ENCODE data around the gene IMPA2. TPM values are rescaled to one million over a fixed set of nuclear protein-coding genes. Genes with fewer than 3 reads are reported as not detected.

IMPA2 gene
- total RNA-seq, 1 experiment from 2014 or later = 113 TPM

DNA sequence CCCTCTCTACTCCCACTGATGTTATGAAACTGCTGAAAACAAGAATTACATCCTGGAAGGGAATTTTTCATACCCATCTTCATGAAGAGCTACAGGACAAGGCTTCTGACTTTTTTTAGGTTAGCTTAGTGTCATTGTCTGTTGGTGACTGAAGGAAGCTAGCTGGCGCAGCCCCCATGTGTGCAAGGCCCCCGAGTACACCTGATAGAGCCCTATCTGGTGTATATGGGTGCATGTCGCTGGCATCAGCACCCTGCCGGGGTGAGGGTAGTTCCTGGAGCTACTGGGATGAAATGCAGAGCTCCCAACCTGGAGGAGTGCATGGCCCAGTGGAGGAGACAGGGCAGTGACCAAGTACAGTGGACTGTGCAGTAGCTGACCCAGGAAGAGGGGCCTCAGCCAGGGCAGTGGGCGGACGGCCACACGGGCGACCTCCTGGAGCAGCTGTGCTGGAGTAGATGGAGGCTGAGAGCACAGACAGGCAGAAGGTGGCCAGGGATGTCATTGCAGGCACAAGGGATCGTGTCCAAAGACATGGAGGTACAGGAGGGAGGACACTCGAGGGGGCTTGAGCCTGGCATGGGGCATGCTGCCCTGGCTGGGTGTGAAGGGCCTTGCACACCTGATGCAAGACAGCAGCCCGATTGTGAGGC is 12.1 kb downstream of the IMPA2 start:
- H3K27me3 Mint-ChIP-seq (ENCODE audit: low read depth) = no peaks in the 10 kb centered on the region
- ATAC-seq (no peak), DNase-seq (ENCODE audit: low spot score) (no peak)
- peaks cover 3% of the 10 kb centered on the region; the same call in 1 of the 2 replicates for H3K36me3 Mint-ChIP-seq
- peaks cover 69% of the 10 kb centered on the region for H3K4me1 Mint-ChIP-seq
- H3K4me3 Mint-ChIP-seq = no peak overlapping the region
- POLR2A ChIA-PET = interaction anchor here (1.2 kb wide), 1 partner anchor 12 kb away, joined by 4 read pairs; the partner anchor contains the start of gene IMPA2
- CTCF ChIA-PET = interaction anchor here (3.2 to 12.7 kb wide), 3 partner anchors 12 to 260 kb away, joined by 16 to 195 read pairs (median 21); partner anchors contain the start of gene IMPA2
- H3K9me3 Mint-ChIP-seq = no peaks in the 10 kb centered on the region
- TF ChIP-seq, protein P1, sequence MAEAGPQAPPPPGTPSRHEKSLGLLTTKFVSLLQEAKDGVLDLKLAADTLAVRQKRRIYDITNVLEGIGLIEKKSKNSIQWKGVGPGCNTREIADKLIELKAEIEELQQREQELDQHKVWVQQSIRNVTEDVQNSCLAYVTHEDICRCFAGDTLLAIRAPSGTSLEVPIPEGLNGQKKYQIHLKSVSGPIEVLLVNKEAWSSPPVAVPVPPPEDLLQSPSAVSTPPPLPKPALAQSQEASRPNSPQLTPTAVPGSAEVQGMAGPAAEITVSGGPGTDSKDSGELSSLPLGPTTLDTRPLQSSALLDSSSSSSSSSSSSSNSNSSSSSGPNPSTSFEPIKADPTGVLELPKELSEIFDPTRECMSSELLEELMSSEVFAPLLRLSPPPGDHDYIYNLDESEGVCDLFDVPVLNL (CRISPR knock-in tag; IDR thresholded peaks at IDR 0.05; ENCODE audit: borderline replicate concordance, low read depth) = no peak
- TF ChIP-seq, protein P2, sequence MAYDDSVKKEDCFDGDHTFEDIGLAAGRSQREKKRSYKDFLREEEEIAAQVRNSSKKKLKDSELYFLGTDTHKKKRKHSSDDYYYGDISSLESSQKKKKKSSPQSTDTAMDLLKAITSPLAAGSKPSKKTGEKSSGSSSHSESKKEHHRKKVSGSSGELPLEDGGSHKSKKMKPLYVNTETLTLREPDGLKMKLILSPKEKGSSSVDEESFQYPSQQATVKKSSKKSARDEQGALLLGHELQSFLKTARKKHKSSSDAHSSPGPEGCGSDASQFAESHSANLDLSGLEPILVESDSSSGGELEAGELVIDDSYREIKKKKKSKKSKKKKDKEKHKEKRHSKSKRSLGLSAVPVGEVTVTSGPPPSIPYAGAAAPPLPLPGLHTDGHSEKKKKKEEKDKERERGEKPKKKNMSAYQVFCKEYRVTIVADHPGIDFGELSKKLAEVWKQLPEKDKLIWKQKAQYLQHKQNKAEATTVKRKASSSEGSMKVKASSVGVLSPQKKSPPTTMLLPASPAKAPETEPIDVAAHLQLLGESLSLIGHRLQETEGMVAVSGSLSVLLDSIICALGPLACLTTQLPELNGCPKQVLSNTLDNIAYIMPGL (CRISPR knock-in tag; IDR thresholded peaks at IDR 0.05) = no peak
- TF ChIP-seq FOXP1 (CRISPR knock-in tag; IDR thresholded peaks at IDR 0.05; ENCODE audit: borderline replicate concordance) (no peak), FOXK1 (CRISPR knock-in tag; IDR thresholded peaks at IDR 0.05) (no peak), ZNF317 (CRISPR knock-in tag; IDR thresholded peaks at IDR 0.05; ENCODE audit: borderline replicate concordance, low read depth) (no peak), RELA (CRISPR knock-in tag; IDR thresholded peaks at IDR 0.05; ENCODE audit: borderline replicate concordance) (no peak), SMAD3 (CRISPR knock-in tag; IDR thresholded peaks at IDR 0.05; ENCODE audit: borderline replicate concordance) (no peak), ZNF263 (CRISPR knock-in tag; IDR thresholded peaks at IDR 0.05; ENCODE audit: low read depth) (no peak), ATF1 (CRISPR knock-in tag; IDR thresholded peaks at IDR 0.05) (no peak), NFYB (CRISPR knock-in tag; conservative IDR thresholded peaks at IDR 0.05; ENCODE audit: low read depth) (no peak), SMAD4 (CRISPR knock-in tag; IDR thresholded peaks at IDR 0.05) (no peak), ZNF423 (CRISPR knock-in tag; IDR thresholded peaks at IDR 0.05) (no peak), ZNF671 (CRISPR knock-in tag; IDR thresholded peaks at IDR 0.05) (no peak), JAZF1 (CRISPR knock-in tag; IDR thresholded peaks at IDR 0.05) (no peak)
- TF ChIP-seq, protein P3, sequence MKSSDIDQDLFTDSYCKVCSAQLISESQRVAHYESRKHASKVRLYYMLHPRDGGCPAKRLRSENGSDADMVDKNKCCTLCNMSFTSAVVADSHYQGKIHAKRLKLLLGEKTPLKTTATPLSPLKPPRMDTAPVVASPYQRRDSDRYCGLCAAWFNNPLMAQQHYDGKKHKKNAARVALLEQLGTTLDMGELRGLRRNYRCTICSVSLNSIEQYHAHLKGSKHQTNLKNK (CRISPR knock-in tag; IDR thresholded peaks at IDR 0.05) = no peak
- peak overlapping the region; percentile 76; the same call in 1 of the 2 replicates for H3K27ac Mint-ChIP-seq

DNA sequence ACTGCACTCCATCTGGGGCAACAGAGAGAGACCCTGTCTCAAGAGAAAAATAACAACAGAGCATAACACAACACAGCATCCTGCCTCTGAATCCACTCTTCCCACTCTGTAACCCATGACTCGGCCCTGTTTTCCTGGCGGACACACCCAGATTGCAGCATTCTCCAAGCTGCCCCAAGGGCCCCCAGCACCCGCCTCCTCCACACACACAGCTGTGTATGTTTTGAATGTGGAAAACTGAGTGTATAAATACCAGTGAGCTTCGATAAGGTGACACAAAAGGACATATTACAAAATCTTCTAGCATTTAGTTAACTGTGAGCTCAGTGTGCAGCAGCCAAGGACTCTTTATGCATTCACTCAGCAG is 13.0 kb downstream of the IMPA2 start:
- ATAC-seq = no peak
- TF ChIP-seq TEAD1 (CRISPR knock-in tag; IDR thresholded peaks at IDR 0.05) (no peak), GABPB1 (CRISPR knock-in tag; IDR thresholded peaks at IDR 0.05) (0 out of 2 replicates have a peak, but pooled peaks have one; percentile 47)
- no peak for DNase-seq (ENCODE audit: low spot score)
- ChIA-PET CTCF (interaction anchor here (1.0 to 12.7 kb wide), 23 partner anchors 8 to 441 kb away, joined by 3 to 195 read pairs (median 8); partner anchors contain the start of gene IMPA2), POLR2A (interaction anchor here (1.1 to 2.7 kb wide), 3 partner anchors 13 to 258 kb away, joined by 3 to 29 read pairs (median 15); partner anchors contain the start of gene IMPA2)
- Mint-ChIP-seq H3K4me1 (peaks cover 61% of the 10 kb centered on the region), H3K4me3 (peak overlapping the region; percentile 26; the same call in 1 of the 2 replicates), H3K27ac (peak overlapping the region; percentile 70), H3K9me3 (no peaks in the 10 kb centered on the region), H3K27me3 (ENCODE audit: low read depth) (no peaks in the 10 kb centered on the region), H3K36me3 (peaks cover 8% of the 10 kb centered on the region)

DNA sequence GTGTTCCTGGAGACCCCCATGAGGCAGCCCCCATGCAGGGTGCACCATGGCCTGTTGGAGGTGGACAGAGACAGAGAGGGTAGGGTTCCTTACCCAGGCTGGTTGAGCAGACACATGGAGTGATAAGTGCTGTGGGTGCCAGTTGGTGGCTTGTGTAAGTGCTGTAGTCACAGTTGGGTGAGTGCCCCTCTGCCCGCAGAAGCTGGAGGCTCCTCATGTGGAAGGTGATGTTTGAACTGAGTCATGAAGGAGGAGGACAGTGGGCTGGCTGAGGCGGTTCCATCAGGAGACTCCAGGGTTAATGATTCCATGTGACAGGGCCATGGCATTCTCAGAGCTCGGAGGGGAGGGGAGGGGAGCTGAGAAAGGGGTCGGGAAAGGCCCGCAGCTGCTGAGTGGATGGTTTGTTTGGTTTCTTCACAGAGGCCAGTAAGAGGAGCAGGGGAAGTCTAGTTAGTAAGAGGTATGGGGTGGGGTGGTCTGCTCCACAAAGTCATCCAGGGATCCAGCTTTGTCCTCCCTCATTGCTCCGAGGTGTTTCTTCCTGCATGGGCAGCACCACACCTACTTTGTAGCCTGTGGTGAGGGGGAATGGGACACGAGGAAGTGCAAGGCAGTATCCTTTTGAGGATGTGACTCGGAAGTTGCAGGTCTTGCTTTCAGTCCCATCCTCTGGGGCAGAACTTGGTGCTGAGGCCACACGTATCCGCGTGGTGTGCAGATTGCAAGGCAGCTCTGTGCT is 13.6 kb downstream of the IMPA2 start:
- DNase-seq (ENCODE audit: low spot score) (peak; percentile 56), ATAC-seq (peak; percentile 34)
- POLR2A ChIA-PET = interaction anchor here (0.8 to 2.7 kb wide), 4 partner anchors 13 to 259 kb away, joined by 3 to 29 read pairs (median 10); partner anchors contain the start of gene IMPA2
- peak overlapping the region; percentile 92 for H3K27ac Mint-ChIP-seq
- no peaks in the 10 kb centered on the region for H3K9me3 Mint-ChIP-seq
- no peaks in the 10 kb centered on the region for H3K27me3 Mint-ChIP-seq (ENCODE audit: low read depth)
- H3K4me1 Mint-ChIP-seq = peaks cover 56% of the 10 kb centered on the region
- TF ChIP-seq TEAD1 (CRISPR knock-in tag; IDR thresholded peaks at IDR 0.05) (0 out of 2 replicates have a peak, but pooled peaks have one; percentile 16), ZNF317 (CRISPR knock-in tag; IDR thresholded peaks at IDR 0.05; ENCODE audit: borderline replicate concordance, low read depth) (no peak), TEAD4 (CRISPR knock-in tag; IDR thresholded peaks at IDR 0.05) (no peak), GABPB1 (CRISPR knock-in tag; IDR thresholded peaks at IDR 0.05) (no peak), ZNF232 (CRISPR knock-in tag; IDR thresholded peaks at IDR 0.05) (no peak), IRF2 (CRISPR knock-in tag; IDR thresholded peaks at IDR 0.05; ENCODE audit: borderline replicate concordance, low read depth) (no peak), FOXJ3 (CRISPR knock-in tag; IDR thresholded peaks at IDR 0.05; ENCODE audit: borderline replicate concordance) (no peak)
- TF ChIP-seq, protein P4, sequence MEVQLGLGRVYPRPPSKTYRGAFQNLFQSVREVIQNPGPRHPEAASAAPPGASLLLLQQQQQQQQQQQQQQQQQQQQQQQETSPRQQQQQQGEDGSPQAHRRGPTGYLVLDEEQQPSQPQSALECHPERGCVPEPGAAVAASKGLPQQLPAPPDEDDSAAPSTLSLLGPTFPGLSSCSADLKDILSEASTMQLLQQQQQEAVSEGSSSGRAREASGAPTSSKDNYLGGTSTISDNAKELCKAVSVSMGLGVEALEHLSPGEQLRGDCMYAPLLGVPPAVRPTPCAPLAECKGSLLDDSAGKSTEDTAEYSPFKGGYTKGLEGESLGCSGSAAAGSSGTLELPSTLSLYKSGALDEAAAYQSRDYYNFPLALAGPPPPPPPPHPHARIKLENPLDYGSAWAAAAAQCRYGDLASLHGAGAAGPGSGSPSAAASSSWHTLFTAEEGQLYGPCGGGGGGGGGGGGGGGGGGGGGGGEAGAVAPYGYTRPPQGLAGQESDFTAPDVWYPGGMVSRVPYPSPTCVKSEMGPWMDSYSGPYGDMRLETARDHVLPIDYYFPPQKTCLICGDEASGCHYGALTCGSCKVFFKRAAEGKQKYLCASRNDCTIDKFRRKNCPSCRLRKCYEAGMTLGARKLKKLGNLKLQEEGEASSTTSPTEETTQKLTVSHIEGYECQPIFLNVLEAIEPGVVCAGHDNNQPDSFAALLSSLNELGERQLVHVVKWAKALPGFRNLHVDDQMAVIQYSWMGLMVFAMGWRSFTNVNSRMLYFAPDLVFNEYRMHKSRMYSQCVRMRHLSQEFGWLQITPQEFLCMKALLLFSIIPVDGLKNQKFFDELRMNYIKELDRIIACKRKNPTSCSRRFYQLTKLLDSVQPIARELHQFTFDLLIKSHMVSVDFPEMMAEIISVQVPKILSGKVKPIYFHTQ (CRISPR knock-in tag; IDR thresholded peaks at IDR 0.05) = no peak
- peaks cover 14% of the 10 kb centered on the region for H3K36me3 Mint-ChIP-seq
- H3K4me3 Mint-ChIP-seq = peak overlapping the region; percentile 26
- CTCF ChIA-PET = interaction anchor here (0.8 to 12.7 kb wide), 43 partner anchors 9 to 442 kb away, joined by 3 to 195 read pairs (median 6); partner anchors contain the start of genes GNAL and IMPA2

Data from WTC11 (cell line).